Hair follicular keratinocyte (primary cell): ENCODE results near the gene AGAP1. TPM values are rescaled to one million over a fixed set of nuclear protein-coding genes. Genes with fewer than 3 reads are reported as not detected.

Source experiments
- total RNA-seq: library from RNA; depleted of rRNA; stranded (reverse); fragments of >200 nt; gene quantifications from 2 replicates; pipeline ENCODE4 v1.2.3, GENCODE V29; 2015

Gene AGAP1
- 6.5 and 6.8 TPM in 2 replicates for total RNA-seq

DNA sequence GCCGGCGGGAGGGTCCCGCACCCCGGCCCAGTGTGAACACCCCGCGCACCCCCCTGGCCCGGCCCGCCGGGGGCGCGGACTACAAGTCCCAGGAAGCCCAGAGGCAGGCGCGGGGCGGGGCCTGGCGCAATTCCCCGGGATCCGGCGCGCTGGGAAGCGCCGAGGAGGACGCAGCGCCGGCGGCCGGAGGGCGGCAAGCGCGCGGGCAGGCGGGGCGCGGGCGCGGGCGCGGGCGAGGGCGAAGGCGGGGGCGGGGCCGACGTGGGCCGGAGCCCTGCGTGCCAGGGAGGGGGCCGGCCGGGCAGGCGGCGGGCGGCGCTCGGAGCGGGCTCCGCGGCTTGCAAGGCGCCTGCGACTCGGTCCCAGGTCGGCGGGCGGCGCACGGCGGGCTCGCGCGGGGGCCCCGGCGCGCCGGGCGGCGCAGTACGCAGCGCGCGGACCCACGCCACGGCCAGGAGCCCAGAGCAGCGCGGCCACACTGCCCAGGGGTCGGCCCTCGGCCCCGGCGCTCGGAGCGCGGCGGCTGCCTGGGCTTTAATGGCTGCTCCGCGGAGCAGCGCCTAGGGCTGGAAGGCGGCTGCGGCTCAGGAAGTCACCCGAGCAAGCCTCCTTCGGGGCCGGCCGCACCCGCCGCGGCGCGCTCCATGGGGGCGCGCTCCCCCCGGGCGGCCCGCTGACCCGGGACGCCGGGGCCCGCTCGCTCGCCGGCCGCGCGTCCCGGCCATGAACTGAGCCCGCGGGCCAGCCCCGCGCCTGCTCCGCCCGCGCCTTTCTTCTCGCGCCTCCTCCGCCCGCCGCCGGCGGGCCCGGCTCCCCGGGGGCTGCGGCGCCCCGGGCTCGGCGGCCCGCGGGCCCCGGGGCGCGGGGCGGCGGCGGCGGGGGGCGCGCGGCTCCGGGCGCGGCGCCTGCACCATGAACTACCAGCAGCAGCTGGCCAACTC, at the start of gene AGAP1:
TSS of gene AGAP1 (plus strand) at position 269 of the 941 bp plus-strand sequence.

DNA sequence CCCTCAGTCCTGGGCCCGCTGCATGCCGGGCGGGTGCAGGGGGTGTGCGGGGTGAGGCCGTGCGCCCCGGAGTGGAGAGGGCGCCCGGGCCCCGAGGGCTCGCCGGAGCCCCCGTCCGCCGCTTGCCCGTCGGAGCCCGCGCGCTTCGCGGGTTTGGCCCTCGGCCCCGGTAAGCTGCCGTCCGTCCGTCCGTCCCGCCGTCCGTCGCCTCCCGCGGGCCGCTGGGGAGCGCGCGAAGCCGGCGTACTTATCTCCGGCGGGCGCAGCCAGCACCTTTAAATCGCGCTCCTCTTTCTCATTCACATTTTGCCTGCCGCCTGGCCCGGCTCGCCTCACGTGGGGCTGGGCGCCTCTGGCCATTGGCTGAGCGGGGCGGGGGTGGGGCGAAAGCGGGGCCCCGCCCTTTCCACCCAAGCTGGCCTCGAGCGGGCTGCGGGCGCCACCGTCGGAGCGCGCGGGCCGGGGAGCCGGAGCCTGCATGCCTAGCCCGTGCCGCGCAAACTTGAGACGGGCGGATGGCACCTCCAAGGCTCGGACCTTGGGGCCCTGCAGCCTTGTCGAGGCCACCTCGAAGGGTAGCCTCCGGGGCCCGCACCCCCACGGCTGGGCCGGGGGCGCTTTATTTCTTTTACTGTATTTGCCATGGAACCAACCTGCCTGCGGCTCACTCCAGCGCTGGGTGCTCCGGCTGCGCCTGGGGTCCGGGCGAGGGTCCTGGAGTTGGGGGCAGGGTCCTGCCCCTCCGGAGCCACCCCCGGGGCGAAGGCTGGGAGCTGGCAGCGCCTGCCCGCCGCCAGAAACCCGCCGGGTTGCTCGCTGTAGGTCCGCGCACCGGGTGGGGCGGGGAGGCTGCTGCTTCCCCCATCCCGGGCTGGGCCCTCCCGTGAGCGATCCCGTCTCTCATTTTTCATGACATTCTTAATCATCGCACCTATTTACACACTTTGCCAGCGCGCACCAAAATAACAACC, 674.6 kb downstream of the AGAP1 start, which contains the start of gene GBX2:
TSS of gene GBX2 (minus strand) at position 277 of the 971 bp plus-strand sequence. CDS start 415 bp downstream, outside the sequence.

